NCI-H1694 treated with DMSO at 0.1 percent for 48 hours (cell line): Measurements from ENCODE around the gene MACROD2.

Experiments used
- DNase-seq: peaks from one replicate; lab custom pipeline; 2025; lab: John Stamatoyannopoulos, UW

Gene MACROD2

DNA sequence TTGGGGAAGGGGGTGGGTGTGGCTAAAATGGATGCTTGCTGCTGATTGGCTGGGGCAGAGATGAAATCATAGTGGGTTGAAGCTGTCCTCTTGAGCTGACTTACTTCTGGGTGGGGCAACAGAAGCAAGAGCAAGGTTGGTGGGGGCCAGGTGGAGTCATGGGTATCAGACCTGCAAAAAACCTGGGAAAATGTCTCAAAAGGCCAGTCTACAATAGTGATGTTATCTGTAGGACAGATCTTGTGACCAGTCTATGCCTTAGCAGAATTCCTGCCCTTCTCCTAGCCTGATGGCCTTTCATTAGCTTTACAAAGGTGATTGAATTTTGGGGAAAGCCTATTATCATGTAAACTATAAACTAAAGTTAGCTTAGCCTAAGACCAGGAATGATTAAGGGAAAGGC is 1632.2 kb downstream of the MACROD2 start:
- no peak for DNase-seq

DNA sequence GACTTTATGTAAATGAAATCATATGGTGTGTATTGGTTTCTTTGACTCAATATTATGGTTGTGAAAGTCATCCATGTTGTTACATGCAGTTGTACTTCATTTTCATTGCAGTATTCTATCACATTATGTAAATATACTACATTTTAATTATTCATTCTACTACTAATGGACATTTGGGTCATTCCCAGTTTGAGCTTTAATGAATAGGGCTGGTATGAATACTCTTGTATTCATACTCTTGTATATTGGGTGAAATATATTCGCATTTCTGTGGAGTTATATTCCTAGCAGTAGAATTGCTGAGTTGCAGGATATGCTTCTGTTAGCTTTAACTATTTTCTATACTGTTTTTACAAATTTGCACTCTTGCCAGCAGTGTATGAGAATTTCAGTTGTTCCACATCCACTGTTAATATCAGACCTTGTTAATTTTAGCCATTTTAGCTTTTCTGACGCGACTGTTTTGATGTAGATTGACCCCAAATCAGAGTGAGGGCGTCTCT is 1633.6 kb downstream of the MACROD2 start:
- no peak for DNase-seq

DNA sequence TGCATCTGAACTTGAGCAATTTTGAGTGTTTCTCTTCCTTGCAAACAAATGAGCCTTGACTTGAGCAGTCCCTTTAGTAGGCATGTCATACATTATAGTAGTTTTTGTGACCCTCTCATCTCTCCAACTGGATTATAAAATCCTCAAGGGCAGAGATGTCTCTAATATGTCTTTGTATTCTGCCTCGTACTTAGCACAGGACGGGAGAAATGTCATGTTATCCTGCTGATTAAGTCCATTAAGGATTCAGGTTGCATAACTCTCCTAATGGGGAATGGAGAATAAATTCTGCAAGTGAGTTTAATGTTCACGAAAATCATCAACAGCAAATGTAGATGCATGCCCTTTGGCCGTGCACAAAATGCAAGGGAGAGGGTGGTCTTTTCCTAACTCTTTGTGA is 1635.0 kb downstream of the MACROD2 start:
- DNase-seq, result no peak

DNA sequence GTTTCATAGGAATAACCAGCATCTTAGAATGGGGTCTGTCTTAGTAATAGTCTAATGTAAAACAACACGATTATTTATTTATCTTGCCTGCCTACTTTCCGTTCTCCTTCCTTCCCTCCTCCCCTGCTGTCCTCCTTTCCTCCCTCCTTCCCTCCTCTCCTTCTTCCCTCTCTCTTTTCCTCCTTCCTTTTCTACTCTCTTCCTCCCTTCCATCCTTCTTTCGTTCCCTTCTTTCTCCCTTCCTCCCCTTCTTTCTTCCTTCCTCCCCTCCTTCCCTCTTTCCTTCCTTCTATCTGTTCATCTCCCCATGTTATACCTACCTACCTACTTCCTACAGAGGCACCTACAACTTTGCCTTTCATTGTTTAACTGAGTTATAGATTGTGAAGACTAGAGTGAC is 1637.4 kb downstream of the MACROD2 start:
- no peak for DNase-seq

GRCh38 chr20:15634102-15634501 is 1638.8 kb downstream of the MACROD2 start:
- DNase-seq, result no peak

- no peak for DNase-seq
Measured at GRCh38 chr20:15637546-15637945, 1642.2 kb downstream of the MACROD2 start.

- no peak for DNase-seq
Measured at GRCh38 chr20:15637950-15638754, 1642.8 kb downstream of the MACROD2 start.

DNA sequence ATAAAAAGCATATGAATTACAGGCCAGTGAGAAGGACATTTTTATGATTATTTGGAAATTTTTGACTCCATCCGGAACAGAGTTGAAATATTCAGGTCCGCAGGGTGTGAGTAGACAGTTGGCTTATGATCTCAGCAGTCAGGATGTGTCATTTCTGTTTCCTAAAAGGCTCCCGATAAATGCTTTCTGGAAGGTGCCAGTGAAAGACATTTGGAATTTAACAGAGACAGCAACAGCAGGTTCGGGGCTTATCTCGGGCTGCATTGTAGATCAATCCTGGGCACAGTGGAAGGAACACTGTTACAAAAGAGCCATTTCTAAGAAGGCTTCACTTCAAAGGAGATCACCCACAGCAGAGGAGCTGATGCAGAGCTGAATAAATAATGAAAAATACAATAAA is 1643.5 kb downstream of the MACROD2 start:
- no peak for DNase-seq

DNA sequence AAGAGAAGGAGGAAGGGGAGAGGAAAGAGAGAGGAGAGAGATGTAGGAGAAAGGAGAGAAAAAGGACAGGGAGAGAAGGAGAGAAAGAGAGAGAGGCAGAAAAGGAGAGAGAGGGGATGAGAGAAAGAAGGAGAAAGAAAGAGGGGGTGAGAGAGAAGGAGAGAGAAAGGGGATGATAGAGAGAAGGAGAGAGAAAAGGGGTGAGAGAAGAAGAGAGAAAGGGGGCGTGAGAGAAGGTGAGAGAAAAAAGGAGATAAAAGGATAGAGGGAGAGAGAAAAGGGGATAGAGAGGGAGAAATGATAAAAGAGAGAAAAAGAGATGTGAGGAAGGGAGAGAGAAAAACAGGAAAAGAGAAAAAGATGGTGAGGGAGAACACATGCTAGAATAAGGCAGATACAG is 1644.5 kb downstream of the MACROD2 start:
- DNase-seq, result no peak

- no peak for DNase-seq
Measured at GRCh38 chr20:15642109-15642508, 1646.8 kb downstream of the MACROD2 start.

DNA sequence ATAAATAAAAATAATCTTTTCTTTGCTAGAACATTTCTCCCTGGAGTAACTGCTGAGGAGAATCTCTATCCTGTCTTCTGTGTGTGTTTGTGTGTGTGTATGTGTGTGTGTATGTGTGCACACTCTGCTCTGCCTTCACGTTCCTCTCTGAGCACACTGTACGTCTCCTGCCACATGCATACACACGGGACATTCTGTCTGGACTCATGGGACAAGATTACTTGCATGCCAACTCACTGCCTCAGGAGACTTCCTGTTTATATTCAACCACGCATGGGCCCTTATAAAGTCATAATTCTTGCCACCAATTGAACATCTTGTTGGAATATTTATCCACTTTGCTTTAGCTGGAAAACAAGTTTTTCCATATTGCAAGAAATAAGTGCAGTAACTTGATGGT is 1647.4 kb downstream of the MACROD2 start:
- no peak for DNase-seq

GRCh38 chr20:15643713-15644112 is 1648.4 kb downstream of the MACROD2 start:
- DNase-seq, result no peak

DNA sequence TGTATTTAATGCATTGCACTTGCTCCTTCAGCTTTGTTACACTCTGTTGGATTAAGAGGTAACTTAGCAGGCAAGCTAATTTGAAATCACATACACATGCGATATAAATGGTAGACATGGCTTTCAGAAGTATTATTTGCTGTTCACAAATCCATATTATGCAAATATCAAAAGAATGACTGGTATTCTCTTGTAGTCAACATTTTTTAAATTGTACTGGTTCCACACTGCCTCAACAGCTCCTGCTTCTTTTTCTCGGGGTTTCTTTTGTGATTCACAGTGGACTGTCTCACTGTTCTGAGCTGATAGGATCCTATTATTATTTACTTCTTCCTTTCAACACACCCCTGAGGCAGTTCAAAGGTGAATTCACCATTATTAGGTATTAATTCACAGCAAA is 1650.5 kb downstream of the MACROD2 start:
- DNase-seq, result no peak

DNA sequence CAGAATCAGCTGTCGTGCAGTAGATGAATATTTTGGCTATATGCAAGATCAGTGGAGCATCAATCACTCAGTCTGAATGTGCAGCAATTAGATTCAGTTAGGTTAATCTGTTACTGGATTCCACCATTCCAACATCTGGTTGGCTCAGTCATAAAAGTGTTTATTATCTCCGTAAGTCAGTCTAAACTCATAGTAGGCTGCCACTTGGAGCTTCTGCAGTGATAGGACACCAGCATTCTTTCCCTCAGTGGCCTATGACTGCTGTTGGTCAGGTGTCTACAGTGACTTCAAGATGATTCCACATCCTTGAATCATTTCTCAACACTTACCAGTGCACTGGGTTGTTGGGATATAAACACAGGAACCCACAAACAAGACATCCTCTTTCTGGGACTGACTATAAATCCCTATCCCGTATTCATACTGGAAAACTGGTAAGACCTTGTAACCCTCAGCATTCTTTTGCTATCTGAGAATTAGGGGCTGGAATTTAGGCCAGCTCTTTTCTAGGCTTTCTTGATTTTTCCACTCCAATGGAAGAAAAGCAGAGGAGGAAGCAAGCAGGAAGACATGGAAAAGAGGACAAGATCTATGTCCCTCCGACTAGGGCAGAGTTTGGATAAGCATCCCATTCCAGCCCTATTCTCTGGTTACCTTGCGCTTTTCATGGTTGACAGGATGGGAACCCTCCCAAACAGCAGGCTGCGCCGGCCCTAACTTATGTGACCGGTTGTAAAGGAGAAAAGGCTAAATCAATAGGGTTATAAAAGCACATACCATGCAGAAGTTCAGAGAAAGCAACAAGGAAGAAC is 1658.3 kb downstream of the MACROD2 start:
- no peak for DNase-seq

GRCh38 chr20:15654208-15654649 is 1658.9 kb downstream of the MACROD2 start:
- DNase-seq, result peak; percentile 35

- no peak for DNase-seq
Measured at GRCh38 chr20:15655295-15655874, 1660.1 kb downstream of the MACROD2 start.

DNA sequence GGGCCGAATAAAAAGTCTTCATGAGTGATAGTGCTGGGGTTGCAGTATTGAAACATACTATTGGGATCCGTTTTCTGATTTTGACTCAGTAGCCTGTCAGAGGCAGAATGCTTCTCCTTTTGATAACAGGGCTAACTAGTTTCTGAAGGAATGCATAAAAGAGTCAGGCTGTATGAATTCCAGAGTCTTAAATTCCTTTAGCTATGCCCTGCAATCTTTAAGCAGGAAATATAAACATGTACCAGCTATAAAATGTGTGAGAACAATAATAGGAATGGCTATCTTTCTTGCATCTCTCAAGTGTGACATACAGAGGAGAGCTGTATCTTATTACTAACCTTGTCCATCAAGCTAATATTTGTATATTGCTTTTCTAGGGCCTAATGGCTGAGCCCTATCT is 1660.8 kb downstream of the MACROD2 start:
- no peak for DNase-seq

GRCh38 chr20:15658295-15658694 is 1663.0 kb downstream of the MACROD2 start:
- DNase-seq, result no peak

- no peak for DNase-seq
Measured at GRCh38 chr20:15673206-15673605, 1677.9 kb downstream of the MACROD2 start.

DNA sequence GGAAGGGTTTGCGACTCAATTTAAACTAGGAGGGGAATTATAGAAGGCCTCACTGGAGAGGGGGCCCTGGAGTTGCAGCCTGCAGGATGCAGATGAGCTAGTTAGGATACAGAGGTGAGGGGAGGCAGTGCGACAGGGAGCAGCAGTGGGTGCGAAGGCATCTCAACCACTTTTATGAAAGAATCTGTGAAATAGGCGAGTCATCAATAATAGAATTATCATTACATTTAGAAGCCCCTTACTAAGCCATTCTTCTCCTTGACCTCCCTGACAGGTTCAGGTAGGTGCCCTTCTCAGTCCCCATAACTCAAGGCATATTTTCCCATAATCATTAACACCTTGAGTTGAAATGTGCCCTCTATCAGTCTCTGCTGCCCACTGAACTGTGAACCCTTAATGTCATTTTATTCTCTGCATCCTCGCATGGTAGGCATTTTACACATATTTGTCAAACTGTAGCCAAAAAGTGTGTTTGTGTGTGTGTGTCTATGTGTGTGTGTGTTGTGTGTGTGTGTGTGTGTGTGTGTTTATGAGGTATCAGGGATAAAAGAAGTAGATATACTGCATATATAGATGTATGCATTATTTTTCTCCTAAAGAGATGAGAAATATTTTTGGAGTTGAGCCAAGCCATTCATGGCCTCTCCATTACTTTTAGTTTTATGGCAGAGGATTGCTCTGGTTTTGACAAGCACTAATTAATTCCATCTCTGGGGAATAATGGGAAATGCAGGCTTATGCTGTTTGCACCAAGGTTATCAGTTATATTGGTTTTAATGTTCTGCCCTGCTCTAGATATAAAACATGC is 1679.1 kb downstream of the MACROD2 start:
- DNase-seq, result peak; percentile 14

DNA sequence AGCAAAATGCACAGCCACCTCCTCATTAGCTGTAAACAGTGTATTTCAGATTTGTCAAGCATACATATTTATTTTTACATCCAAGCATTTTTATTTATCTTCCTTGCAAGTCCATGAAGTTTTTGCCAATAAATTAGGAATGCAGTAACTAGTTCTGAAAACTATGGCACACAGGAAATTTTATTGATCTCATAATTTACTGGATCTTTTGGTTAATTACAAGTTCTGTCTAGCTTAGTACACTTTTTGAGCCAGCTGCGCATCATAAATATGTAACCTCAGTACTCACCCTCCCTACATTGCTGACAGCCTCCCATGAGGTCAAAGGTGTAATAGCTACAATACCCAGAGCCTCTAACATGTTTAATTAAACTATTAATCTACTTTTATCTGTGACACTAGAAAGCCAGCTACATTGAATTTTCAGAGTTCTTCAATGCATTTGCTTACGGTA is 1679.8 kb downstream of the MACROD2 start:
- no peak for DNase-seq
